HCT116 (cell line): ENCODE measurements around the gene TRIM45.
"Not testable (repeated sequence)": the region's sequence is repeated elsewhere in the genome, so short reads cannot be mapped to it uniquely, and the experiment has no call there.

Source experiments
- CTCF ChIP-seq, 3 experiments: fragments of 200-600 bp in 1 of 3; sonication (generic) in 1 of 3; IDR thresholded peaks in 2 of 3; conservative IDR thresholded peaks in 1 of 3; 2 replicates each; pipeline ENCODE4 v1.5.1; 2012 to 2017; ENCODE audit warnings: low read depth in 2 of 3, low read length in 2 of 3, antibody characterized with exemption in 1 of 3, borderline replicate concordance in 1 of 3, control low read depth in 1 of 3, mild to moderate bottlenecking in 1 of 3, mixed read lengths in 1 of 3, mixed run types in 1 of 3, moderate library complexity in 1 of 3; ENCODE audit not compliant: insufficient read depth in 1 of 3
- EZH2 ChIP-seq: fragments of 200-600 bp; sonication (generic); IDR thresholded peaks from 2 replicates; pipeline ENCODE4 v1.6.1; 2017; ENCODE audit warnings: antibody characterized with exemption, mixed run types
- JUND ChIP-seq: IDR thresholded peaks from 2 replicates; pipeline ENCODE4 v1.6.1; 2012
- POLR2AphosphoS5 ChIP-seq: IDR thresholded peaks from 2 replicates; pipeline ENCODE4 v1.6.1; 2011; ENCODE audit warnings: mild to moderate bottlenecking, low read depth, low read length, moderate library complexity
- ZBTB33 ChIP-seq: IDR thresholded peaks from 2 replicates; pipeline ENCODE4 v1.6.1; 2011; ENCODE audit warnings: mild to moderate bottlenecking, low read length, moderate library complexity; ENCODE audit not compliant: insufficient replicate concordance; ENCODE audit errors: extremely low read depth

- not testable (repeated sequence) for TF ChIP-seq CTCF (IDR thresholded peaks at IDR 0.05 in 2 of 3, conservative IDR thresholded peaks at IDR 0.05 in 1 of 3; ENCODE audit: borderline replicate concordance in 1 of 3, insufficient read depth in 1 of 3, low read depth in 2 of 3, low read length in 2 of 3); POLR2AphosphoS5; EZH2; JUND; ZBTB33
Measured at GRCh38 chr1:117101858-117102257, 19.7 kb downstream of the TRIM45 start.
